ENCODE measurements around the gene ZC3H14.
A peak's percentile ranks its signal among the peaks of the same experiment; 100 is the strongest.
"Not testable (repeated sequence)": the region's sequence is repeated elsewhere in the genome, so short reads cannot be mapped to it uniquely, and the experiment has no call there.

The ZC3H14 gene, protein sequence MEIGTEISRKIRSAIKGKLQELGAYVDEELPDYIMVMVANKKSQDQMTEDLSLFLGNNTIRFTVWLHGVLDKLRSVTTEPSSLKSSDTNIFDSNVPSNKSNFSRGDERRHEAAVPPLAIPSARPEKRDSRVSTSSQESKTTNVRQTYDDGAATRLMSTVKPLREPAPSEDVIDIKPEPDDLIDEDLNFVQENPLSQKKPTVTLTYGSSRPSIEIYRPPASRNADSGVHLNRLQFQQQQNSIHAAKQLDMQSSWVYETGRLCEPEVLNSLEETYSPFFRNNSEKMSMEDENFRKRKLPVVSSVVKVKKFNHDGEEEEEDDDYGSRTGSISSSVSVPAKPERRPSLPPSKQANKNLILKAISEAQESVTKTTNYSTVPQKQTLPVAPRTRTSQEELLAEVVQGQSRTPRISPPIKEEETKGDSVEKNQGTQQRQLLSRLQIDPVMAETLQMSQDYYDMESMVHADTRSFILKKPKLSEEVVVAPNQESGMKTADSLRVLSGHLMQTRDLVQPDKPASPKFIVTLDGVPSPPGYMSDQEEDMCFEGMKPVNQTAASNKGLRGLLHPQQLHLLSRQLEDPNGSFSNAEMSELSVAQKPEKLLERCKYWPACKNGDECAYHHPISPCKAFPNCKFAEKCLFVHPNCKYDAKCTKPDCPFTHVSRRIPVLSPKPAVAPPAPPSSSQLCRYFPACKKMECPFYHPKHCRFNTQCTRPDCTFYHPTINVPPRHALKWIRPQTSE

DNA sequence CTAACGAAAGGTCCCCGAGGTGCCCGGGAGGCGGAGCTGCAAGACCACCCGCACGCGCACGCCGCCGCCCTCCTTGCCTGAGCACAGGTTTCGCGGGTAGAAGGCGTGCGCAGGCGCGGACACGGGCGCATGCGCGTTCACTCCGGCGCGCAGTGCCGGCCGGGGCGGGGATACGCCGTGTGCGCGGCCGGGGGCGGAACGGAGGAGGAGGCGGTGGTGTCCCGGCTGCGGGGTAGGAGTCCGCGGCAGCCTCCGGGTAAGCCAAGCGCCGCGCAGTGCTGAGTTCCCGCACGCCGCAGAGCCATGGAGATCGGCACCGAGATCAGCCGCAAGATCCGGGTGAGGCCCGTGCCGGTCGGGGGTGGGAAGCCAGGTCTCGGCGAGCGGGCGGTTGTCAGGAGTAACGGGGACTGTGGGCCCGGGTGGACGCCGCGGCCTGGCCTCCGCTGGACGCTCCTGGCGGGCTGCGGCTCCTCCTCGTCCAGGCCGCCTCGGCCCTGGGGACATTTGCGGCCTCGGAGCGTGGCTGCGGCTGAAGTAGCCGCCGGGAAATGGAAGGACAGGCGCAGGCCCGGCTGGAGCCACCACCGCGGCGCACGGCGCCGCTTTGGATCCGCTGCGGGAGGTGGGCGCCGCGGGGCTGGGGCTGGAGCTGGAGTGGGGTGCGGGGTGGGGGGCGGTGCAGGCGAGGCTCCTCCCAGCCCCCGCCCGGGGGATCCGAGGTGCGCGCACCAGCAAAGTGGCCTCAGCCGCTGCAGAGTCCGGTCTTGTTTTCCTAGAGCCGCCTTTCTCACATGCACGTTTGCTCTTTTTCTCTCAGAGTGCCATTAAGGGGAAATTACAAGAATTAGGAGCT, at the start of gene ZC3H14:
TSS of gene ZC3H14 (plus strand) at position 207 of the 856 bp plus-strand sequence. CDS start at position 304, 97 bp downstream.
- peak; percentile 82 for DNase-seq

GRCh38 chr14:88515499-88516221, 47.2 kb upstream of the ZC3H14 start:
- DNase-seq = no peak

DNA sequence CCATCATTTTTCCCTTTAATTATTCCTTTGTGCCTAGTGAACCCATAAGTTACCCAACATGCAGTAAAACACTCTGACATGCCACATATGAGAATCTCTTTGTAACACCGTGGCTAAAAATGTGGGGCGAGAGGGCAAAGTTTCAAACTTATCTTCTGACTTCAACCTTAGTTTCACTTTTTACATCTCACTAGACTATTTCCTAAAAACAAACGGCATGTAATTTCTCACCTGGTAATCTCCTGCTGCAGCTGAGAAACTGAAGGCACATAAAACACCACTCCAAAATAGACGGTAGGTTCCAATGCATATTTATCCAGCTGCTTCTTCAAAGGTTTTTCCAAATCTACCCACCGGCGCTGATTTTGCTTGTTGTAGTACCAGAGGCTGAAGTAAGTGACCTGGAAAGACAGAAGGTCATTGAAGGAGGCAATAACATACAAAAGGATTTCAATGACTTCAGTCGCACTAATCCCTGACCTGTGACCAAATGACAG, 45.9 kb upstream of the ZC3H14 start:
- no peak for DNase-seq

GRCh38 chr14:88518592-88519512, 44.0 kb upstream of the ZC3H14 start:
- DNase-seq = no peak

GRCh38 chr14:88519907-88520306, 42.9 kb upstream of the ZC3H14 start:
- DNase-seq = no peak

DNA sequence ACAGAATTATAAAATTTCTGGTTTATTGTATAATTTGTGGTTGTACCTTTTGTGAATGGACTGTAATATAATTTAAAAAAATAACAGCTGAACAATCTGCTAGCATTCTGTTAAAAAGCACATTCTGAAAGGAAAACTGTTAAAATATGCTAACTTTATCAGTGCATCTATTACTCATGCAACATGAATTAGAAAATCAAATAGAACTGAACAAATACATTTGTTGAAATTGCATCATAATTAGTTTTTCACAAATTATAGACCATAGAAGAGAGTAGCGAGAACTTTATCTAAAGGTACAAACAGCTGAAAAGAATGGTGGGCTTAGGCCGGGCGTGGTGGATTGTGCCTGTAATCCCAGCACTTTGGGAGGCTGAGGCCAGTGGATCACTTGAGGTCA, 41.0 kb upstream of the ZC3H14 start:
- DNase-seq = no peak

DNA sequence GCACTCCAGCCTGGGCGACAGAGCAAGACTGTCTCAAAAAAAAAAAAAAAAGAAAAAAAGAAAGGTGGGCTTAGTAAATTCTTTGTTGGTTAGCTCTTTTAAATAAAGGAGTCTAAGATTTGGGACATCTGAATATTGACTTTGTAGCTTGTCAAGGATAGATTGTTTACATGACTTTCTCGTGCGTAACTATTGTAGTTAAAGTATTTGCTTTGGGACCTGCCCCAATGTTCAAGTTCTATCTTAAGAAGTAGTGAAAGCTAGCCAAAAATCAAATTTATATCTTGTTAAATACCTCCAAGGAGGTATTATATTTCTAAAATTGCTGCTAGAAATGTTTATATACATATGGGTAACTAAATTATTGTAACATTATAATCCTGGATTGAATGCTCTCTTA, 40.4 kb upstream of the ZC3H14 start:
- DNase-seq = no peak

- not testable (repeated sequence) for DNase-seq
Observed at GRCh38 chr14:88529889-88530288, 32.9 kb upstream of the ZC3H14 start.

DNA sequence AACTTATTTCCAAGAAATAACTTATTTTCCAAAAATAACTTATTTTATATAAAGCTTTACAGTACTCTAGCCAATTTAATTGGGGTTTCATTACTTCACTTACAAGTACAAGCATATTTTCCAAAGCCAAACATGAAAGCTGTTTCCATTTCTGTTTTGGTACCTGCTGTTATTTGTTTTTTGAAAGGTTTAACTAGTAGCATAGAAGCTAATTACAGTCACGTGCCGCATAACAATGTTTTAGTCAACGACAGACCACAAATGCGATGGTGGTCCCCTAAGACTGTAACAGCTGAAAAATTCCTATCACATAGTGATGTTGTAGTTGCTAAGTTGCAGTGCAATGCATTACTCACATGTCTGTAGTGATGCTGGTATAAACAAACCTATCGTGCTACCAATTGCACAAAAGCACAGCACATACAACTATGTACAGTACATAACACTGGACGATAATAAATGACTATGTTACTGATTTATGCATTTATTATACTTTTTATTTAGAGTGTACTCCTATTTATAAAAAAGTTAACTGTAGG, 29.7 kb upstream of the ZC3H14 start:
- DNase-seq = no peak

DNA sequence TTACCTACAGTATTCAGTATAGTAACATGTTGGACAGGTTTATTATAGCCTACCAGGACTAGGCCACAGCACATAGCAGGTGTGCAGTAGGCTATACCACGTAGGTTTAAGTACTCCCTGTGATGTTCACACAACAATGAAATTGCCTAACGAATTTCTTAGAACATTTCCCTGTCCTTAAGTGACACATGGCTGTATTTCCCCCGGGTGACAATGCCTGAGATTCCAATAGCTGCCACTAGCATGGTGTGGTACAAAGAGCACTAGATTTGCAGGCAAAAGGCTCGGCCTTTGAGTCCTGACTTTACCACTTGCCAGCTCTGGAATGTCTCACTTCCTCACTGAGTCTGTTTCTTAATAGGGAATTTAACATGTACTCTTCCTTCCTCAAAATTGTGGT, 27.7 kb upstream of the ZC3H14 start:
- DNase-seq = no peak

DNA sequence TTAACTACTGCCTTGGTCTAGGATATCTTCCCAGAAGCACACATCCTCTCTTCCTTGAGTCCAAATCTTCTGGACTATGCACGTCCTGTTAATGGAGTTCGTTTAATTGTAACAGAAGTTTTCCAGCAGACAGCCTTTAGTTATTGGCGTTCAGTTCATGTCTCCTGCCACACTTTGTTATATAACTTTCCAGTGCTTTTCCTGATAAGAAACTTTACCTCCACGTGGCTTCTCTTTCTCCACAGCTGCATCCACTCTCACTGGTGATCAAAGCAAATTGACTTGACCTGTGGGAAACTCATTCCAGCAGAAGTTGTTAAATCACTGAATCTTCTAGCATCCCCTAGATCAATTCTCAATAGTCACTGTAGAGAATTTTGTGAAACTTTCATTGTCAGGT, 27.0 kb upstream of the ZC3H14 start:
- DNase-seq = no peak

- no peak for DNase-seq
Observed at GRCh38 chr14:88541324-88541723, 21.5 kb upstream of the ZC3H14 start.

DNA sequence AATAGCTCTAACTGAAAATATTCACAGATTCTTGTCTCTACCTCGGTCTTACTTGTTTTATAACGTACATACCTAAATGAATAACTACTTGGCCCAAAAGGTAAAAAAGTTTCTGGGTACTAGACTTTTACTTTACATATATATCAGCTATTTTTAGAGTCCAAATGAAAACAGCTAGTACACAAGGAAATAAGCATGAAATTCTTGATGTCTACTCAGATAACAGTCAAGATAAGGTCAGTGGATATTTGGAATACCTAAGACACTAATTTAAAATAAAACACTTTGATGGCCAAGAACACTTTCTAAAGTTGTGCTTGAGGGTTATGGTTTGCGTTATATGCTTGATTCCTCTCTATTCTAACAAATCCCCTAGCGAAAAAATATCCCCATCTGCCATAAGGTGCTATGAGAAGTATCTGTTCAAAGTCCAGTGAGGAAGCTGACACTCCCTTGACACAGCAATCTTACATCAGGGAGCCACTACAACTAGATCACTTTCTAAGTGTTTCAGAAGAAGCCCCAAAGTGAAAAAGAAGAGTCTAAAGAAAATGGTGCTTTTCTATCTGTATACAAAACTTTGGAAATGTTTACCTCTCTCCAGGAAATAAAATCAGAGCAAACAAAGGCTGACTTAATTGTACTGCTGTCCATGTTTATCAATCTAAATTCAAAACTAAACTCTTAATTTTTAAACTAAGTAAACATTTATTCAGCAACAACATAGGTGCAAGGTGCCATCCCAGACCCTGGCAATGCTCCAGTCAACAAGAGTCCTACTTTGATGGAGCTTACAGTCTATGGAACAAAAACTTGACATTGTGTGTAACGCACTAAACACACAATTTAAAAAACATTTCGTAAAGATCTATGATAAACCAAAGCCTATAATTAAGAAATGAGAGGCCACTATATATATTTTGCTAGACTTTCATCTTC, 19.7 kb upstream of the ZC3H14 start:
- no peak for DNase-seq

DNA sequence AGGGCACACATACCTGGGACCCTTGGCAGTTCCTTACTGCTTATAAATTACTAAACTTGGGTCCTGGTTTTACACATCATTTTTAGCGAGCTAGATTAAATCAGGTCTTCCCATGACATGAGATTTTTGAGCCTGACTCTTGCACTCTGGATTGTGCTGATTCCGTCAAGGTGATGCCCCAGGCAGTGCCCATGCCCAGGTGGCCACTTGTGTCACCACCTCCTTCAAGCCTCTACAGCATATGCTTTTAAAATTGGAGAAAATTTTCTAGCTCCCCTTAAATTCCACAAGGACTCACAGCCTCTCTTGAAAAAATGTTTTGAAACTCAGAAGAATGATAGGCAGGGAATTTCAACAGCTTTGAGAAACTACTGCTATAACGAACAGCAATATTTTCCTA, 17.6 kb upstream of the ZC3H14 start:
- no peak for DNase-seq

- no peak for DNase-seq
Observed at GRCh38 chr14:88546621-88547385, 16.0 kb upstream of the ZC3H14 start.

- no peak for DNase-seq
Observed at GRCh38 chr14:88547386-88547780, 15.5 kb upstream of the ZC3H14 start.

GRCh38 chr14:88550078-88550477, 12.8 kb upstream of the ZC3H14 start:
- no peak for DNase-seq

- peak; percentile 34 for DNase-seq
Observed at GRCh38 chr14:88551094-88551870, 11.6 kb upstream of the ZC3H14 start.

Data from activated CD4-positive, alpha-beta T cell treated with anti-CD3 and anti-CD28 coated beads, Interleukin-2, amount 50 U/mL, for 1 hour (primary cell).